K562 (cell line): Measurements from ENCODE around the gene GPATCH3. TPM values are rescaled to one million over a fixed set of nuclear protein-coding genes. Genes with fewer than 3 reads are reported as not detected.

Experiments used
- ATAC-seq: fragments of 200-7000 bp; cut with Tn5 transposase; 3 replicates; pipeline ENCODE4 v1.9.1; 2020; ENCODE audit warnings: moderate library complexity
- BruUV-seq: library from RNA; stranded (reverse); fragments of 400-500 nt; replicated peaks from 2 replicates; lab custom pipeline; 2021; lab: Mats Ljungman, UMichigan
- CTCF ChIA-PET: fragments of 300-600 bp; formaldehyde crosslinking; extraction: SDS; loops from one replicate; lab custom pipeline; 2021; ENCODE audit warnings: low intra/inter-chr PET ratio; lab: Yijun Ruan, JAX
- POLR2A ChIA-PET: fragments of 300-600, 350-650 bp; sonication (Branson Sonifier 250); formaldehyde crosslinking; extraction: SDS; loops from one replicate; lab custom pipeline; 2021; ENCODE audit warnings: antibody characterized with exemption, inconsistent platforms; lab: Yijun Ruan, JAX
- DNase-seq, 4 experiments: peaks; one replicate each; pipeline versions ENCODE4 v3.0.0 to v3.0.0-alpha.2; 2011 to 2018; ENCODE audit warnings: low spot score in 3 of 4, mixed read lengths in 3 of 4; ENCODE audit errors: extremely low read depth in 1 of 4
- FAIRE-seq: peaks from 2 replicates; lab custom pipeline; 2011; peaks lifted over from hg19 to GRCh38; lab: Jason Lieb, UNC
- H2AFZ ChIP-seq: 2 replicates; pipeline ENCODE4 v1.6.0; 2011; ENCODE audit warnings: low read depth, low read length, control low read depth, inconsistent platforms
- H3K27ac ChIP-seq: fragments of 200-600 bp; 3 replicates; pipeline ENCODE4 v1.8.0; 2011; ENCODE audit warnings: low read depth, mild to moderate bottlenecking, control low read depth, inconsistent platforms, low read length, moderate library complexity, mixed read lengths; ENCODE audit errors: extremely low read depth
- H3K27me3 ChIP-seq, 2 experiments: fragments of 300-600 bp in 1 of 2; 2 replicates in 1 of 2; 3 replicates in 1 of 2; pipeline versions ENCODE4 v1.6.0 to v1.8.0; 2011; ENCODE audit warnings: inconsistent platforms in 2 of 2, low read length in 2 of 2, mild to moderate bottlenecking in 1 of 2, mixed read lengths in 1 of 2, moderate library complexity in 1 of 2; ENCODE audit not compliant: control insufficient read depth in 2 of 2, insufficient read depth in 2 of 2
- H3K36me3 ChIP-seq: fragments of 300-600 bp; 3 replicates; pipeline ENCODE4 v1.8.0; 2011; ENCODE audit warnings: mild to moderate bottlenecking, low read length, inconsistent platforms; ENCODE audit not compliant: control insufficient read depth, insufficient read depth
- H3K4me1 ChIP-seq, 2 experiments: fragments of 200-600 bp in 1 of 2; replicated peaks in 1 of 2; 2 replicates in 1 of 2; 3 replicates in 1 of 2; pipeline versions ENCODE4 v1.5.1 to v1.8.0; 2011; ENCODE audit warnings: inconsistent platforms in 2 of 2, low read length in 2 of 2, mild to moderate bottlenecking in 1 of 2, mixed read lengths in 1 of 2, moderate library complexity in 1 of 2; ENCODE audit not compliant: control insufficient read depth in 2 of 2, insufficient read depth in 2 of 2
- H3K4me2 ChIP-seq: 2 replicates; pipeline ENCODE4 v1.6.1; 2011; ENCODE audit warnings: low read length, control low read depth, inconsistent platforms, mixed read lengths; ENCODE audit not compliant: insufficient read depth
- H3K4me3 ChIP-seq: fragments of 200-600 bp; sonication (generic), shearing (Covaris generic); 2 replicates; pipeline ENCODE4 v1.5.1; 2016; ENCODE audit warnings: control low read depth, inconsistent platforms
- H3K79me2 ChIP-seq: fragments of 200-600 bp; 3 replicates; pipeline ENCODE4 v1.8.0; 2011; ENCODE audit warnings: low read length, inconsistent platforms; ENCODE audit not compliant: control insufficient read depth, insufficient read depth
- H3K9ac ChIP-seq, 2 experiments: 2 replicates each; pipeline versions ENCODE4 v1.6.0 to v1.6.1; 2011; ENCODE audit warnings: low read depth in 2 of 2, low read length in 2 of 2, control low read depth in 1 of 2, inconsistent platforms in 1 of 2, mild to moderate bottlenecking in 1 of 2, mixed read lengths in 1 of 2; ENCODE audit not compliant: insufficient read depth in 1 of 2
- H3K9me1 ChIP-seq: one replicate; pipeline ENCODE4 v1.6.0; 2011; ENCODE audit warnings: inconsistent platforms, mild to moderate bottlenecking, low read length, moderate library complexity; ENCODE audit not compliant: control insufficient read depth, insufficient read depth
- H3K9me3 ChIP-seq: replicated peaks from 2 replicates; pipeline ENCODE4 v1.5.1; 2011; ENCODE audit warnings: low read depth, low read length, inconsistent platforms; ENCODE audit not compliant: control insufficient read depth, insufficient read depth
- H4K20me1 ChIP-seq: replicated peaks from 2 replicates; pipeline ENCODE4 v1.6.1; 2011; ENCODE audit warnings: low read length, inconsistent platforms, mixed read lengths; ENCODE audit not compliant: control insufficient read depth, insufficient read depth
- CHD1 ChIP-seq: fragments of 200-600 bp; sonication (generic); IDR thresholded peaks from one replicate; pipeline ENCODE4 v1.6.1; 2012; ENCODE audit warnings: mild to moderate bottlenecking, moderate library complexity, low read length, inconsistent platforms
- CHD2 ChIP-seq: IDR thresholded peaks from 2 replicates; pipeline ENCODE4 v1.6.1; 2011; ENCODE audit warnings: low read depth, low read length
- DMBX1 ChIP-seq: fragments of 250-450 bp; sonication (Bioruptor Pico); IDR thresholded peaks from 2 replicates; pipeline ENCODE4 v1.8.0; 2022; ENCODE audit warnings: inconsistent platforms, mild to moderate bottlenecking, moderate library complexity, borderline replicate concordance
- FOXA3 ChIP-seq, 2 experiments: fragments of 450-650 bp in 1 of 2; sonication (generic) in 1 of 2; formaldehyde crosslinking; IDR thresholded peaks in 1 of 2; conservative IDR thresholded peaks in 1 of 2; 2 replicates each; pipeline versions ENCODE4 v1.4.0 to v1.8.0; 2020 to 2022; ENCODE audit warnings: mild to moderate bottlenecking in 2 of 2, missing genetic modification reagents in 1 of 2
- HCFC1 ChIP-seq: IDR thresholded peaks from 2 replicates; pipeline ENCODE4 v1.6.1; 2012; ENCODE audit warnings: low read depth, low read length, improper control_type of control experiment
- HOXB6 ChIP-seq: fragments of 250-450 bp; sonication (Bioruptor Pico); IDR thresholded peaks from 2 replicates; pipeline ENCODE4 v1.5.1; 2022; ENCODE audit warnings: mild to moderate bottlenecking, borderline replicate concordance
- KDM5B ChIP-seq: fragments of 200-600 bp; sonication (generic); IDR thresholded peaks from 2 replicates; pipeline ENCODE4 v1.6.1; 2012; ENCODE audit warnings: low read depth, mild to moderate bottlenecking, moderate library complexity, low read length, control low read depth, inconsistent platforms; ENCODE audit not compliant: insufficient replicate concordance
- NR2C1 ChIP-seq, 2 experiments: fragments of 450-650 bp; IDR thresholded peaks; 2 replicates each; pipeline ENCODE4 v1.6.1; 2017; ENCODE audit warnings: mild to moderate bottlenecking in 2 of 2, antibody characterized with exemption in 1 of 2, inconsistent platforms in 1 of 2, missing compliant biosample characterization in 1 of 2, missing genetic modification characterization in 1 of 2
- NR2C2 ChIP-seq, 2 experiments: fragments of 200-800 bp in 1 of 2; sonication (Bioruptor generic) in 1 of 2; sonication (generic) in 1 of 2; formaldehyde crosslinking in 1 of 2; IDR thresholded peaks; 2 replicates each; pipeline versions ENCODE4 v1.6.1 to v1.8.0; 2016 to 2022; ENCODE audit warnings: mild to moderate bottlenecking in 1 of 2, missing compliant biosample characterization in 1 of 2, missing genetic modification characterization in 1 of 2, missing genetic modification reagents in 1 of 2
- PML ChIP-seq: IDR thresholded peaks from 2 replicates; pipeline ENCODE4 v1.6.1; 2012; ENCODE audit warnings: low read length, inconsistent platforms
- POLR2G ChIP-seq: fragments of 200-400 bp; formaldehyde crosslinking; IDR thresholded peaks from 2 replicates; pipeline ENCODE4 v1.6.1; 2017; ENCODE audit warnings: low read depth, mild to moderate bottlenecking, antibody characterized with exemption, low read length, moderate library complexity
- RBM15 ChIP-seq: fragments of 200-400 bp; formaldehyde crosslinking; IDR thresholded peaks from 2 replicates; pipeline ENCODE4 v1.6.1; 2018; ENCODE audit warnings: mild to moderate bottlenecking, low read length, moderate library complexity; ENCODE audit not compliant: insufficient read depth
- TGIF2 ChIP-seq: sonication (generic); formaldehyde crosslinking; IDR thresholded peaks from 2 replicates; pipeline ENCODE4 v1.8.1; 2022; ENCODE audit warnings: mild to moderate bottlenecking, missing genetic modification reagents, moderate library complexity
- ZNF165 ChIP-seq: fragments of 250-450 bp; sonication (Bioruptor Pico); IDR thresholded peaks from 2 replicates; pipeline ENCODE4 v1.4.0; 2020; ENCODE audit warnings: borderline replicate concordance
- WGBS: fragments of 100-300 bp; shearing (Covaris generic); methylation state at CpG from one replicate; pipeline ENCODE4 v1.1.6; 2016; ENCODE audit warnings: low coverage, mixed read lengths; ENCODE audit not compliant: insufficient coverage; ENCODE audit errors: missing lambda C conversion rate; 5-methylcytosine and 5-hydroxymethylcytosine counted together
- in situ Hi-C: fragments of 300-500 bp; cut with MboI; formaldehyde crosslinking; loops from 4 replicates; pipeline ENCODE4 v1.15.0; 2018; ENCODE audit warnings: inconsistent platforms, mixed read lengths
- intact Hi-C: fragments of 100-400 bp; cut with micrococcal nuclease; formaldehyde crosslinking; loops from 2 replicates; pipeline ENCODE4 v1.14.2; 2022
- polyA plus RNA-seq, 8 experiments: library from polyadenylated mRNA; depleted of rRNA in 4 of 8; stranded (reverse) in 5 of 8; unstranded in 3 of 8; fragments of >200 nt; fragmentation: Nextera tagmentation in 2 of 8; fragmentation: Illumina TruSeq in 1 of 8; extraction: Ambion mirVana in 2 of 8; extraction: Trizol in 1 of 8; gene quantifications; 2 replicates each; pipeline versions ENCODE4 v1.2.1 to v1.2.3, GENCODE V29; 2011 to 2014; ENCODE audit warnings: inconsistent platforms in 1 of 8, missing spikeins in 1 of 8
- total RNA-seq, 7 experiments: library from RNA; depleted of rRNA in 6 of 7; stranded (reverse); fragments of >200 nt in 6 of 7; fragmentation: Illumina TruSeq in 2 of 7; extraction: Trizol in 2 of 7; gene quantifications; 2 replicates each; pipeline versions ENCODE4 v1.2.1 to v1.2.3, GENCODE V29; 2011 to 2021; ENCODE audit warnings: low replicate concordance in 1 of 7
- TF ChIP-seq, protein P1 (sequence below): fragments of 450-650 bp; formaldehyde crosslinking; IDR thresholded peaks from 2 replicates; pipeline ENCODE4 v1.4.0; 2020; ENCODE audit warnings: mild to moderate bottlenecking
- TF ChIP-seq, protein P2 (sequence below): fragments of 450-650 bp; formaldehyde crosslinking; IDR thresholded peaks from 2 replicates; pipeline ENCODE4 v1.4.0; 2020; ENCODE audit warnings: mild to moderate bottlenecking, moderate library complexity
- TF ChIP-seq, protein P3 (sequence below): fragments of 250-450 bp; sonication (Bioruptor Pico); IDR thresholded peaks from 2 replicates; pipeline ENCODE4 v1.5.0; 2021; ENCODE audit warnings: mild to moderate bottlenecking, borderline replicate concordance

Gene GPATCH3
- total and polyA plus RNA-seq, 9 of the 15 experiments (the other 6 are each of a cell fraction or from before 2014, with no cell fraction given), result 1.6 to 23.0 (median 13.3) TPM

DNA sequence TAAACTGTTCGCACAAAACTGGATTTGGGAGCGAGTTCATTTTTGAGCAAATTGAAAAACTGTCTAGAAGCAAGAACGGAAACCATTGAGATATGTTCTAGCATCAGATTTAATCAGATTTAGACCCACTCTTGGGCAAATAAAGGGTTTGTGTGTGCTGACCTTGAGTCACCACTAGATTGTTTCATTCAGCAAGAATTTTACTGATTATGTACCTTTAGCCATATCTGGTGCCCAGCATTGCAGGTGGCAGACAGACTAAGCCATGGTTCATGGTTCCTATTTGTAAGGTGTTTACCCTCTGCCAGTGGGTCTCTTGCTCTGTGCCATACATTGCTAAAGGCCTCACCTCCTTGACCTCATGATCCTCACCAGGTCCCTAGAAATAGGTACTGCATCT, 22.6 kb upstream of the GPATCH3 start:
- peak overlapping the region; percentile 97 for H3K4me2 ChIP-seq
- FAIRE-seq (no peak), ATAC-seq (no peak), DNase-seq (no peak)
- H3K79me2 ChIP-seq, result peaks cover 59% of the 10 kb centered on the region
- H3K36me3 ChIP-seq, result peaks cover 52% of the 10 kb centered on the region
- no peaks in the 10 kb centered on the region for H3K9me3 ChIP-seq
- H3K27ac ChIP-seq, result peak overlapping the region; percentile 92
- H3K4me1 ChIP-seq, result peaks cover 18% of the 10 kb centered on the region in 2 experiments; a peak in 4 of 5 replicates
- POLR2A ChIA-PET, result no interaction called here
- intact Hi-C loops (no loop called here), in situ Hi-C loops (no loop called here)
- H2AFZ ChIP-seq, result no peak overlapping the region
- CTCF ChIA-PET, result no interaction called here
- H3K4me3 ChIP-seq, result peak overlapping the region; percentile 79
- no peaks in the 10 kb centered on the region for H3K9me1 ChIP-seq
- H3K27me3 ChIP-seq, result no peaks in the 10 kb centered on the region; a peak in 1 of 5 replicates
- TF ChIP-seq ZNF165 (no peak), HCFC1 (no peak), POLR2G (no peak), NR2C2 (CRISPR knock-in tag; IDR thresholded peaks at IDR 0.05) (0 out of 2 replicates have a peak, but pooled peaks have one; percentile 24), NR2C2 (tag; IDR thresholded peaks at IDR 0.05) (no peak), DMBX1 (CRISPR knock-in tag) (no peak), FOXA3 (CRISPR knock-in tag; conservative IDR thresholded peaks at IDR 0.05 in 1 of 2, IDR thresholded peaks at IDR 0.05 in 1 of 2) (no peak), CHD1 (no peak), PML (no peak), HOXB6 (CRISPR knock-in tag) (no peak), CHD2 (no peak), NR2C1 (IDR thresholded peaks at IDR 0.05) (0 out of 2 replicates have a peak, but pooled peaks have one; percentile 7), NR2C1 (tag; IDR thresholded peaks at IDR 0.05) (no peak), TGIF2 (CRISPR knock-in tag) (no peak), RBM15 (no peak), KDM5B (no peak)
- TF ChIP-seq, protein P1, sequence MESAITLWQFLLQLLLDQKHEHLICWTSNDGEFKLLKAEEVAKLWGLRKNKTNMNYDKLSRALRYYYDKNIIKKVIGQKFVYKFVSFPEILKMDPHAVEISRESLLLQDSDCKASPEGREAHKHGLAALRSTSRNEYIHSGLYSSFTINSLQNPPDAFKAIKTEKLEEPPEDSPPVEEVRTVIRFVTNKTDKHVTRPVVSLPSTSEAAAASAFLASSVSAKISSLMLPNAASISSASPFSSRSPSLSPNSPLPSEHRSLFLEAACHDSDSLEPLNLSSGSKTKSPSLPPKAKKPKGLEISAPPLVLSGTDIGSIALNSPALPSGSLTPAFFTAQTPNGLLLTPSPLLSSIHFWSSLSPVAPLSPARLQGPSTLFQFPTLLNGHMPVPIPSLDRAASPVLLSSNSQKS (CRISPR knock-in tag), result no peak
- TF ChIP-seq, protein P2, sequence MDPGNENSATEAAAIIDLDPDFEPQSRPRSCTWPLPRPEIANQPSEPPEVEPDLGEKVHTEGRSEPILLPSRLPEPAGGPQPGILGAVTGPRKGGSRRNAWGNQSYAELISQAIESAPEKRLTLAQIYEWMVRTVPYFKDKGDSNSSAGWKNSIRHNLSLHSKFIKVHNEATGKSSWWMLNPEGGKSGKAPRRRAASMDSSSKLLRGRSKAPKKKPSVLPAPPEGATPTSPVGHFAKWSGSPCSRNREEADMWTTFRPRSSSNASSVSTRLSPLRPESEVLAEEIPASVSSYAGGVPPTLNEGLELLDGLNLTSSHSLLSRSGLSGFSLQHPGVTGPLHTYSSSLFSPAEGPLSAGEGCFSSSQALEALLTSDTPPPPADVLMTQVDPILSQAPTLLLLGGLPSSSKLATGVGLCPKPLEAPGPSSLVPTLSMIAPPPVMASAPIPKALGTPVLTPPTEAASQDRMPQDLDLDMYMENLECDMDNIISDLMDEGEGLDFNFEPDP (CRISPR knock-in tag), result no peak
- TF ChIP-seq, protein P3, sequence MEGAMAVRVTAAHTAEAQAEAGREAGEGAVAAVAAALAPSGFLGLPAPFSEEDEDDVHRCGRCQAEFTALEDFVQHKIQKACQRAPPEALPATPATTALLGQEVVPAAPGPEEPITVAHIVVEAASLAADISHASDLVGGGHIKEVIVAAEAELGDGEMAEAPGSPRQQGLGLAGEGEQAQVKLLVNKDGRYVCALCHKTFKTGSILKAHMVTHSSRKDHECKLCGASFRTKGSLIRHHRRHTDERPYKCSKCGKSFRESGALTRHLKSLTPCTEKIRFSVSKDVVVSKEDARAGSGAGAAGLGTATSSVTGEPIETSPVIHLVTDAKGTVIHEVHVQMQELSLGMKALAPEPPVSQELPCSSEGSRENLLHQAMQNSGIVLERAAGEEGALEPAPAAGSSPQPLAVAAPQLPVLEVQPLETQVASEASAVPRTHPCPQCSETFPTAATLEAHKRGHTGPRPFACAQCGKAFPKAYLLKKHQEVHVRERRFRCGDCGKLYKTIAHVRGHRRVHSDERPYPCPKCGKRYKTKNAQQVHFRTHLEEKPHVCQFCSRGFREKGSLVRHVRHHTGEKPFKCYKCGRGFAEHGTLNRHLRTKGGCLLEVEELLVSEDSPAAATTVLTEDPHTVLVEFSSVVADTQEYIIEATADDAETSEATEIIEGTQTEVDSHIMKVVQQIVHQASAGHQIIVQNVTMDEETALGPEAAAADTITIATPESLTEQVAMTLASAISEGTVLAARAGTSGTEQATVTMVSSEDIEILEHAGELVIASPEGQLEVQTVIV (CRISPR knock-in tag), result no peak
- BruUV-seq, result no TSS peak
- peaks cover 12% of the 10 kb centered on the region for H4K20me1 ChIP-seq
- H3K9ac ChIP-seq, result peak overlapping the region; percentile 92 to 99
- WGBS, result 17% methylated on average over 3 of the region's 3 CpGs
